Frontal cortex (tissue), 4 donors: Measurements from ENCODE around the gene UNKL. TPM values are rescaled to one million over a fixed set of nuclear protein-coding genes. Genes with fewer than 3 reads are reported as not detected.
A peak's percentile ranks its signal among the peaks of the same experiment; 100 is the strongest.

Source experiments
- DNase-seq, 2 donors: peaks; one replicate each; pipeline ENCODE4 v3.0.0; 2012; ENCODE audit warnings: low spot score in 2 of 2
- FAIRE-seq: peaks from 2 replicates; lab custom pipeline; 2012; peaks lifted over from hg19 to GRCh38; lab: Jason Lieb, UNC
- total RNA-seq: library from RNA; depleted of rRNA; stranded (reverse); fragments of >200 nt; gene quantifications from one replicate; pipeline ENCODE4 v1.2.3, GENCODE V29; 2014
- donor health status: control.
- donor health status: control.
- donor health status: control.

UNKL gene
- 8.2 TPM for total RNA-seq

DNA sequence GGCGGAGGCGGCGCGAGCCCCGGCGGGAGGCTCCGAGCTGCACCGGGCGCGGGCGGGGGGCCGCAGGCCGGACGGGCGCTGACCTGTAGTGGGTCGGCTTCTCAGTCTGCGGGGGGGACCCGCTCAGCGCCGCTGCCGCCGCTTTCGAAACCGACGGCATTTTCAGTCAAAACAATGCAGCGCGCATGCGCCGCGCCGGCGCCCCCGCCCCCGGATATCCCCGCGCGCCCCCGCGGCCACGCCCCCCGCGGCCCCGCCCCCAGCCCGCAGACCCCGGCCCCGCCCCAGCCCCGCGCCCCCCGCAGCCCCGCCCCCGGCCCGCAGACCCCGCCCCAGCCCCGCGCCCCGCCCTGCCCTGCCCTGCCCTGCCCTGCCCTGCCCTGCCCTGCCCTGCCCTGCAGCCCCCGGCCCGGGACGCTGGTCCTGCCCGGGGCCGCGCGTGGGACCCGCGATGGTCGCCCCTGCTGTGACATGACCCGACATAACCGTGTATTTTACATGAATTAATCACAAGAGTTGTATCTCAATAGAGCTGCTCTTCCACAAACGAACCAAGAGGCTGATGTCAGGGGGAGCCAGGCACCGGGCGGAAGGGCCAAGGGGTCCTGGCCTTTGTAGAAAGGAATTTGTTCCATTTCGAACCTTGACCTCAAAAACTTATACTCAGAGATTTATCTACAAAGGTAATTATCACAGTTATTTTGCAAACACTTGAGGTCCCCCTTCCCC lies at the start of gene UNKL:
Gene UNKL, minus strand, starts transcription at position 173 of the 729 bp plus-strand sequence. Its CDS starts 13 bp downstream, at position 160.
- DNase-seq (peak; percentile 90), FAIRE-seq (no peak)

GRCh38 chr16:1461146-1461545 lies 46.6 kb upstream of the UNKL start:
- no peak for FAIRE-seq
- DNase-seq = no peak

- DNase-seq (no peak), FAIRE-seq (no peak)
Measured at GRCh38 chr16:1460602-1461138, 46.2 kb upstream of the UNKL start.

DNA sequence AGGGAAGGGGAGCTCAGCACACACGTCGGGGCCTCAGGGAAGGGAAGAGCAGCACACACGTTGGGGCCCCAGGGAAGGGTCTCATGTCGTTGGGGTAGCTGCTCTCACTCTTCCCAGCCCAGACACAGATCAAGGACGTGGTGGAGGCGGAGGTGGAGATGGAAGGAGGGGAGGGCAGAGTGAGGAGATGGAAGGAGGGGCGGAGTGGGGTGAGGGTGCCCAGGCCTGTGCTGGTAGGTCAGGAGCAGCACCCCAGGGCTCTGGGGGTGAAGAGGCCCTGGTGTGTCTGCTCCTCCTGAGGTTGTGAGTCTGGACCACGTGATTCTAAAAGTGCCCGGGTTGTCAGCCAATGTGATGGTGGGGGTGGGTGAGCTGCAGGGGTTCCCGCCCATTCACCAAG lies 45.5 kb upstream of the UNKL start:
- no peak for FAIRE-seq
- DNase-seq = no peak

GRCh38 chr16:1458977-1459341 lies 44.5 kb upstream of the UNKL start:
- no peak for FAIRE-seq

GRCh38 chr16:1458336-1458976 lies 44.0 kb upstream of the UNKL start:
- DNase-seq = no peak
- no peak for FAIRE-seq

More at GRCh38 chr16:1458977-1459341, 44.5 kb upstream of the UNKL start:
- DNase-seq = no peak

- no peak for FAIRE-seq
- DNase-seq = no peak
Measured at GRCh38 chr16:1457489-1458245, 43.2 kb upstream of the UNKL start.

GRCh38 chr16:1456951-1457350 lies 42.4 kb upstream of the UNKL start:
- FAIRE-seq = no peak

GRCh38 chr16:1455190-1456171 lies 41.0 kb upstream of the UNKL start:
- FAIRE-seq (no peak), DNase-seq (no peak)

More at GRCh38 chr16:1456951-1457350, 42.4 kb upstream of the UNKL start:
- DNase-seq = no peak

DNA sequence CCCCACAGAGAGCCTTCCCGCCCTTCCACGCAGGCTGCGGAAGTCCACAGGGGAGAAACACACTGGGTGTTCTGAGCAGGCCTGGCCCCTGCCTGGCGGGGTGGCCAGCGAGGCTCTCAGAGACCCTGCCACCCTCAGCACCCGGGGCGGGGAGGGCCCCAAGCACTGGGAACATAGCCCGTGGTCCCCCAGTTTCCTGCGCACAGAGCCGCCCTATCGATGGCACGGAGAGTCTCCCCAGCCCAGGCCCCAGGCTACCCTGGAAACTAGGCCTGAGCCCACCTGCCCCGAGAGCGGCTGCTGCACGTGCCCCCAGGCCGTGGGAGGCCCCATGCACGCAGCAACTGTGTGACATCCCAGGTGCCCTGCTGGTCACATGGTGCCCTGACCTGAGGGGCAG lies 40.1 kb upstream of the UNKL start:
- DNase-seq (no peak), FAIRE-seq (no peak)

DNA sequence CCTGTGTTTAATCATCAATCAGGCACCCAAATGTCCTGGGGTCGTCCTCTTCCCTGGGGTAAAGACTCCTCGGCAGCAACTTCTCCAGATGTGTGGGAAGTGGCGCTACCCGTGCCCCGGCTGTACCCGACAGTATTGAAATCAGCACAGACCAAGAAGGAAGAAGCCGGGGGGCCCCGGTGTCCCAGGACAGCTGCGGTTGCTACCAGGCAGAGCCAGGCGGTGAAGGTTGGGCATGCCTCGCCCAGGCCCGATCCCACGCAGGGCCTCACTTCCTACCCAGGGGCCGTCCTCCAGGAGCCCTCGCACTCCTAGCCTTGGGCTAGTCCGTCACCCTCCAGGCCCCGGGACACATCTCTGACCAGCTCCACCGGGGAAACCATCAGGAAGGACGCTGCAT lies 38.8 kb upstream of the UNKL start:
- FAIRE-seq (no peak), DNase-seq (no peak)

GRCh38 chr16:1452530-1452929 lies 38.0 kb upstream of the UNKL start:
- FAIRE-seq (no peak), DNase-seq (no peak)

DNA sequence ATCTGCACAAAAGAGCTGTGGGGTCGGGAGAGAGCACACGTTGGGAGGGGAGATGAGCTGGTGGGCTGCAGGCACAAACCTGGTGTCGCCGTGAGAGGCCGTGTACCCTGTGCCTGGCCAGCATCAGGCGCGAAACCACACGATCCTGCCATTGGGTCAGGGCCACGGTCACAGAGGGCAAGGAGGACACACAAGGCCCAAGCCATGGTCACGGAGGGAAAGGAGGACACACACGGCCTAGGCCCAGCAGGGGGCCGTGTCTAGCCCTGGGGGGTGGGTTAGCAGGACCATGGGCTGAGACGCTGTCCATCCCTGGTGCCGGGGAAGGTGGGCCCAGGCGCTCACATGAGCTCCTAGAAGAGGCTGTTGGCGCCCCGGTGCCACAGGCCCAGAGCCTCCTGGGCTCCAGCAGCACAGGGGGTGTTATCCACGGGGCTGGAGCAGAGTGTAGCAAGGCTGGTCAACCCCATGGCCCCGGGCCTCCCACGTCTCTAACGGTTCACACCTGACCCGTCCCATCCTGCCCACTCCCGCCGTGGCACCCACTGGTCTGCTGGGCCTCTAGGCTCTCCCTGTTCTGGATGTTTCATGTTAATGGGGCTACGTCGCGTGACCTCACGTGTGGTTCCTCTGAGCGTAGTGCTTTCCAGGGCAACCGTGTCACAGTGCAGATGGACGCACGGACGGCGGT lies 37.3 kb upstream of the UNKL start:
- no peak for FAIRE-seq

GRCh38 chr16:1450841-1451240 lies 36.3 kb upstream of the UNKL start:
- FAIRE-seq (no peak), DNase-seq (no peak)

More for the DNA sequence above, 37.3 kb upstream of the UNKL start:
- DNase-seq = no peak

DNA sequence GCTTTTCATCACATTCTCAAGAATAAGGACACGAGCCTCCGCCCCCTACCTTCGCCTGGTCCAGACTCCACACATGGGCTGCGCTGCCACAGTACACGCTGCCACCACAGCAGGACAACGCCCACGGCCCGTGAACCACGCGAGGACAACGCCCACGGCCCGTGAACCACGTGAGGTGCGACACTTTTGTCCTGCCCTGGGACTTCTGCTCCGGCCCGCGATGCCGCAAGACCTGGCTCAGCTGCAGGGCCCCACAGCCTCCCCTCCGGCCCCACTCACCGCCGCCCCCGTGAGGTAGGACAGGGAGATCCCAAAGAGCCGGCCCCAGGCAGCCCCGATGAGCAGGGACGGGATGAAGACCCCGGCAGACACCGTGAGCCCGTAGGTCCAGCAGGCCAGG lies 35.7 kb upstream of the UNKL start:
- no peak for DNase-seq

GRCh38 chr16:1449201-1449788 lies 34.8 kb upstream of the UNKL start:
- DNase-seq = no peak

More for the DNA sequence above, 35.7 kb upstream of the UNKL start:
- FAIRE-seq = no peak

DNA sequence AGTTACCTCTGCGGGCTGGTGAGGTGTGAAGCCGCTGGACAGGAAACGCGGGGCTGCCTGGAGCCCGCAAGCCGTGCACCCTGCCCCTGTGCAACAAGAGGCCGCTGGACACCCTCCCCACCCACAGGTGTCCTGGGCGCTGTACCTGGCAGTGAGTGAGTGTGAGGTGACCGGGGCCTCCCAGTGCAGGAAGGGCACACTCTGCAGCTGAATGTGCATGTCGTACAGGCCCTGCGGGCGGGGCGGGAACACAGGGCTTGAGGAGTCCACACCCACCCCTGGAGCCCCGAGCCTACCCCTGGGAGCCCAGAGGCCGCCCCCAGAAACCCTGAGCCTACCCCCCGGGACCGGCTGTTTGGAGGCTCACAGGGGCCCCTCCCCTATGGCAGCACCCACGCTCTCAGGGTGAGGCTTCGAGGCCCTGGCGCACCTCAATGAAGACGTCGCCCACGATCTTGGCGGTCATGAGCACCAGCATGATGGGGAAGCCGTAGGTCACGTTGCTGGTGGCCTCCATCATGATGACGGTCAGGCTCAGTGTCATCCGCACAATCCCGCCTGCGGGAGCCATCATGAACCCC lies 34.1 kb upstream of the UNKL start:
- FAIRE-seq (no peak), DNase-seq (no peak)

More at GRCh38 chr16:1449201-1449788, 34.8 kb upstream of the UNKL start:
- FAIRE-seq = no peak

- DNase-seq (no peak), FAIRE-seq (no peak)
Measured at GRCh38 chr16:1447965-1448364, 33.5 kb upstream of the UNKL start.
